Trophoblast cell (in vitro differentiated cells and primary cell): Measurements from ENCODE around the gene ZYG11A.
A peak's percentile ranks its signal among the peaks of the same experiment; 100 is the strongest.

Experiments
- DNase-seq, 2 donors: peaks; one replicate each; pipeline ENCODE4 v3.0.0-alpha.2; 2016
- H2AFZ ChIP-seq: 2 replicates; pipeline ENCODE4 v1.6.1; 2013; ENCODE audit warnings: low read length, moderate library complexity, mild to moderate bottlenecking; ENCODE audit not compliant: insufficient read depth, poor library complexity
- H2AK5ac ChIP-seq: 2 replicates; pipeline ENCODE4 v1.6.1; 2013; ENCODE audit warnings: mild to moderate bottlenecking, low read length
- H2BK120ac ChIP-seq: 2 replicates; pipeline ENCODE4 v1.6.1; 2013; ENCODE audit warnings: low read length, mild to moderate bottlenecking, moderate library complexity; ENCODE audit not compliant: insufficient read depth, poor library complexity
- H2BK12ac ChIP-seq: 2 replicates; pipeline ENCODE4 v1.6.1; 2013; ENCODE audit warnings: mild to moderate bottlenecking, low read length, moderate library complexity
- H2BK5ac ChIP-seq: 2 replicates; pipeline ENCODE4 v1.6.1; 2013; ENCODE audit warnings: low read length, low read depth, moderate library complexity, mild to moderate bottlenecking; ENCODE audit not compliant: poor library complexity
- H3K14ac ChIP-seq: 2 replicates; pipeline ENCODE4 v1.6.1; 2013; ENCODE audit warnings: mild to moderate bottlenecking, low read length
- H3K18ac ChIP-seq: 2 replicates; pipeline ENCODE4 v1.6.1; 2013; ENCODE audit warnings: mild to moderate bottlenecking, low read length
- H3K23ac ChIP-seq: 2 replicates; pipeline ENCODE4 v1.6.1; 2013; ENCODE audit warnings: low read length
- H3K27ac ChIP-seq: 2 replicates; pipeline ENCODE4 v1.5.1; 2013; ENCODE audit warnings: low read depth, mild to moderate bottlenecking, inconsistent platforms, low read length, moderate library complexity
- H3K27me3 ChIP-seq: 2 replicates; pipeline ENCODE4 v1.6.1; 2013; ENCODE audit warnings: inconsistent platforms, mild to moderate bottlenecking, low read length, moderate library complexity; ENCODE audit not compliant: insufficient read depth
- H3K36me3 ChIP-seq, 2 experiments: 1 replicate in 1 of 2; 2 replicates in 1 of 2; pipeline ENCODE4 v1.6.1; 2013; ENCODE audit warnings: low read length in 2 of 2, mild to moderate bottlenecking in 2 of 2, moderate library complexity in 1 of 2; ENCODE audit not compliant: insufficient read depth in 2 of 2, control insufficient read depth in 1 of 2
- H3K4ac ChIP-seq: 2 replicates; pipeline ENCODE4 v1.6.1; 2013; ENCODE audit warnings: low read depth, mild to moderate bottlenecking, low read length, moderate library complexity
- H3K4me1 ChIP-seq, 2 experiments: 1 replicate in 1 of 2; 2 replicates in 1 of 2; pipeline ENCODE4 v1.6.1; 2013; ENCODE audit warnings: low read length in 2 of 2, mild to moderate bottlenecking in 2 of 2, moderate library complexity in 1 of 2; ENCODE audit not compliant: insufficient read depth in 2 of 2, control insufficient read depth in 1 of 2
- H3K4me2 ChIP-seq: 2 replicates; pipeline ENCODE4 v1.6.1; 2013; ENCODE audit warnings: inconsistent platforms, mild to moderate bottlenecking, low read length, moderate library complexity
- H3K4me3 ChIP-seq: 2 replicates; pipeline ENCODE4 v1.5.1; 2013; ENCODE audit warnings: mild to moderate bottlenecking, low read depth, low read length, inconsistent platforms
- H3K79me1 ChIP-seq: one replicate; pipeline ENCODE4 v1.6.1; 2013; ENCODE audit warnings: low read length
- H3K79me2 ChIP-seq: 2 replicates; pipeline ENCODE4 v1.6.1; 2013; ENCODE audit warnings: low read length, mild to moderate bottlenecking; ENCODE audit not compliant: control insufficient read depth, insufficient read depth, poor library complexity
- H3K9ac ChIP-seq: 2 replicates; pipeline ENCODE4 v1.6.1; 2013; ENCODE audit warnings: mild to moderate bottlenecking, low read length
- H3K9me3 ChIP-seq: 2 replicates; pipeline ENCODE4 v1.6.1; 2013; ENCODE audit warnings: low read depth, mild to moderate bottlenecking, control low read depth, inconsistent platforms, low read length; ENCODE audit not compliant: insufficient read depth
- H4K12ac ChIP-seq: 2 replicates; pipeline ENCODE4 v1.6.1; 2013; ENCODE audit warnings: low read depth, mild to moderate bottlenecking, low read length, moderate library complexity
- H4K8ac ChIP-seq: 2 replicates; pipeline ENCODE4 v1.6.1; 2013; ENCODE audit warnings: low read depth, mild to moderate bottlenecking, low read length, moderate library complexity
- H4K91ac ChIP-seq: one replicate; pipeline ENCODE4 v1.6.1; 2013; ENCODE audit warnings: low read depth, mild to moderate bottlenecking, low read length, moderate library complexity
- WGBS: extraction: QIAGEN DNeasy Blood & Tissue Kit; methylation state at CpG from one replicate; pipeline ENCODE4 v1.1.7; 2013; ENCODE audit warnings: missing lambda C conversion rate; ENCODE audit not compliant: insufficient read length, insufficient coverage; ENCODE audit errors: extremely low coverage; 5-methylcytosine and 5-hydroxymethylcytosine counted together

The ZYG11A gene

DNA sequence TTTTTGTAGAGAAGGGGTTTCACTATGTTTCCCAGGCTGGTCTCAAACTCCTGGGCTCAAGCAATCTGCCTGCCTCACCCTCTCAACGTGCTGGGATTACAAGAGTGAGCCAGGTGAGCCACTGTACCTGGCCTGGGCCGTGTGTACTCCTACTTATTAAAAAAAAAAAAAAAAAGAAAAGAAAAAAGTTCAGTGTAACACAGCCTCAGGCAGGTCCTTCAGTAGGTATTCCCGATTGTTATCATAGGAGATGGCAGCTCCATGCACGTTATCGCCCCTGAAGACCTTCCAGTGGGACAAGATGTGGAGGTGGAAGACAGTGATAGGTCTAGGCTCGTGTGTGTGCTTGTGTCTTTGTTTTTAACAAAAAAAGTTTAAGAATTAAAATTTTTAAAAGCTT is 75.6 kb downstream of the ZYG11A start:
- no peak overlapping the region for H2BK120ac ChIP-seq
- H3K79me2 ChIP-seq: peaks cover 5% of the 10 kb centered on the region
- peaks cover 7% of the 10 kb centered on the region for H3K79me1 ChIP-seq
- H3K23ac ChIP-seq: no peak overlapping the region
- H3K4ac ChIP-seq: no peak overlapping the region
- H3K4me1 ChIP-seq: peaks cover 8 to 13% of the 10 kb centered on the region in 2 experiments
- no peak overlapping the region for H3K27ac ChIP-seq
- no peak overlapping the region for H4K91ac ChIP-seq
- H4K12ac ChIP-seq: no peak overlapping the region
- no peaks in the 10 kb centered on the region for H3K9me3 ChIP-seq
- no peaks in the 10 kb centered on the region for H3K27me3 ChIP-seq
- no CpG with 5 or more reads among the region's 6 CpGs for WGBS
- H3K36me3 ChIP-seq: no peaks in the 10 kb centered on the region
- H2AK5ac ChIP-seq: no peak overlapping the region
- no peak overlapping the region for H3K4me3 ChIP-seq
- H4K8ac ChIP-seq: no peak overlapping the region
- no peak overlapping the region for H3K9ac ChIP-seq
- DNase-seq: peak; percentile 71 to 79
- H3K4me2 ChIP-seq: no peak overlapping the region
- H3K14ac ChIP-seq: no peak overlapping the region
- no peak overlapping the region for H2BK5ac ChIP-seq
- no peak overlapping the region for H3K18ac ChIP-seq
- H2AFZ ChIP-seq: no peak overlapping the region
- no peak overlapping the region for H2BK12ac ChIP-seq

DNA sequence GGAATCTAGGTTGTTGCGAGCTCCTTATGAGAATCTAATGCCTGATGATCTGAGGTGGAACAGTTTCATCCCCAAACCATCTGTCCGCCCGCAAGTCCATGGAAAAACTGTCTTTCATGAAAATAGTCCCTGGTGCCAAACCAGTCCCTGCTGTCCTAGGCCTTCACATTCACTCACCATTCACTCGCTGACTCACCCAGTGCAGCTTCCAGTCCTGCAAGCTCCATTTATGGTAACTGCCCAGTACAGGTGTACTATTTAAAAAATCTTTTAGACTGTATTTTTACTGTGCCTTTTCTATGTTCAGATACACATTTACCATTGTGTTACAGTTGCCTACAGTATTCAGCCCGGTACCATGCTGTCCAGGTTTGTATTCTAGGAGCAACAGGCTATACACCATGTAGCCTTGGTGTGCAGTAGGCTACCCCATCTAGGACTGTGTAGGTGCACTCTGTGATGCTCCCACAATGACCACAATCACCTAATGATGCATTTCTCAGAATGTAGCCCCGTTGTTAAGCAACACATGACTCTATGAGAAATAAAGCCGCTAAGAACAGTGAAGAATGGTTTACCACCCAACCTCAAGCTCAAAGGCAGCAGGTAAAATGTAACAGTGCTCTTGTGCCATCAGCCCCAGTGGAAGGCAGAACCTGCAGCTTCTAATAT is 76.6 kb downstream of the ZYG11A start:
- H3K27ac ChIP-seq: no peak overlapping the region
- H2BK5ac ChIP-seq: no peak overlapping the region
- H4K91ac ChIP-seq: no peak overlapping the region
- H3K18ac ChIP-seq: no peak overlapping the region
- H3K9me3 ChIP-seq: no peaks in the 10 kb centered on the region
- peaks cover 8 to 13% of the 10 kb centered on the region in 2 experiments for H3K4me1 ChIP-seq
- peaks cover 5% of the 10 kb centered on the region for H3K79me2 ChIP-seq
- WGBS: no CpG with 5 or more reads among the region's 7 CpGs
- no peak overlapping the region for H3K4me3 ChIP-seq
- no peak overlapping the region for H2BK120ac ChIP-seq
- no peak overlapping the region for H3K9ac ChIP-seq
- H3K4ac ChIP-seq: no peak overlapping the region
- H2AFZ ChIP-seq: no peak overlapping the region
- peak; percentile 50 to 69 for DNase-seq
- H3K27me3 ChIP-seq: no peaks in the 10 kb centered on the region
- H3K14ac ChIP-seq: no peak overlapping the region
- no peak overlapping the region for H4K12ac ChIP-seq
- H2AK5ac ChIP-seq: no peak overlapping the region
- no peak overlapping the region for H4K8ac ChIP-seq
- no peaks in the 10 kb centered on the region for H3K36me3 ChIP-seq
- H2BK12ac ChIP-seq: no peak overlapping the region
- H3K23ac ChIP-seq: no peak overlapping the region
- peaks cover 7% of the 10 kb centered on the region for H3K79me1 ChIP-seq
- no peak overlapping the region for H3K4me2 ChIP-seq

DNA sequence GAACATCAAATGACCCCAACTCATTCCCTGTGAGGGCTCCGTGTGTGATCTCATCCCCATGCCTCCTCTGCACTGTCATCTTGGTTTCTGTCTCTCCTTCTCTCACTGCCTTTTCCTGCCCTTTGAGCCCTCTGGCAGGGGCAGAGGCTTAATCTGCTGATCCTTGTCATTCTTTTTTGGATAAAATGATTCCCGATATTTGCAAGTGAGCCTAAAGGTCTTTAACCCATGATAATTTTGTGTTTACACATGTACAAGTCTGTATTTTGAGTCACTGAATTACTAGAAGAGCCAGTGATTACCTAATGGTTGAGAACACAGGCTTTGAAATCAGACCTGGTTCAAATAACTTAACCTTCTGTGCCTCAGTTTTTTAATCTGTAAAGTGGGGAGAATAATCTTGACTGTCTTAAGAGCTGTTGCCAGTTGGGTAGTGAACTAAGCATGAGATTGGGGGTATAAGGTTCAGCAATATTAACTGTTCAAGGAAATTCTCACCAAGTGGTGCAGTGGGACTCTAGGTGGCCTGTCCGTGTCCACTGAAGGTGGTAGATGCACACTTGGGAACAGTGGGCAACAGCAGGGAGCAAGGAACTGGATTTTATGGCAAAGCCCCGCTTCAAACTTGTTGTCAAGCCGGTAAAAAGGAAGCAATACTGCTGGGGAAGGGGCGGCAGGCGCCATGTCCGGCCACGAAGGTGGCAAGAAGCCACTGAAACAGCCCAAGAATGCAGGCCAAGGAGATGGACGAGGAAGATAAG is 77.3 kb downstream of the ZYG11A start:
- Histone ChIP-seq H3K79me2 (peaks cover 5% of the 10 kb centered on the region), H4K12ac (no peak overlapping the region), H3K18ac (no peak overlapping the region), H2AFZ (no peak overlapping the region), H3K4me1 (peaks cover 8 to 13% of the 10 kb centered on the region in 2 experiments), H3K9ac (no peak overlapping the region), H4K8ac (no peak overlapping the region), H3K14ac (no peak overlapping the region), H3K4ac (no peak overlapping the region), H2AK5ac (no peak overlapping the region), H2BK5ac (no peak overlapping the region), H3K79me1 (peaks cover 7% of the 10 kb centered on the region), H3K23ac (no peak overlapping the region), H3K27ac (no peak overlapping the region), H3K4me2 (no peak overlapping the region), H2BK120ac (no peak overlapping the region), H3K36me3 (no peaks in the 10 kb centered on the region), H3K27me3 (no peaks in the 10 kb centered on the region), H3K4me3 (no peak overlapping the region), H2BK12ac (no peak overlapping the region), H4K91ac (no peak overlapping the region), H3K9me3 (no peaks in the 10 kb centered on the region)
- peak in 1 of 2 donors; percentile 28 for DNase-seq
- WGBS: no CpG with 5 or more reads among the region's 10 CpGs

DNA sequence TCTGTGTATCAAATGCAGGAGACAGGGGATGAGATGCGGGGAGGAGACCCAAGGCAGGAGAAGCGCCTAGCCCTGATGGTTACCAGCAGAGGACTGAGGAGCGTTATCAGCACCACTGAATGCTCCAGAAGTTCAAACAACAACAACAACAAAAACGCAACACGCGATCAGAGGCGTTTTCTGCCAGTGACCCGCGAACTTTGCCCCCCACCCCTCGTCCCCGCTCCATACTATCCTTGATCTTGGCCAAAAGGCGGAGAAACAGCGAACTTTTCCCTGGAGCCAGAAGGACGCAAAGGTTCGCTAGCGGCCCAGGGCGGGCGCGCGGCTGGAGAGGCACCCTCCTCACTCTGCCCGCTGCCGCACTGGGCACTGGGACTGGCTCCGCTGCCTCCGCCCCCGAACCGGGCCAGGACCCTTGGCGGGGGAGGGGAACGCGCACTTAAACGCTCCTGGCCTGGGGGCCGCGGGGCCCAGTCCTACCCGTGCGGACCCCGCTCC is 78.3 kb downstream of the ZYG11A start:
- Histone ChIP-seq H3K36me3 (no peaks in the 10 kb centered on the region), H3K4me2 (peak overlapping the region; percentile 98), H3K18ac (peak overlapping the region; percentile 91), H3K9me3 (no peaks in the 10 kb centered on the region), H3K4me1 (peaks cover 8 to 13% of the 10 kb centered on the region in 2 experiments), H4K12ac (peak overlapping the region; percentile 85), H3K14ac (peak overlapping the region; percentile 90), H4K8ac (peak overlapping the region; percentile 95), H3K9ac (peak overlapping the region; percentile 83), H2AK5ac (no peak overlapping the region), H2BK120ac (no peak overlapping the region), H3K79me2 (peaks cover 5% of the 10 kb centered on the region), H2BK12ac (no peak overlapping the region), H3K4me3 (peak overlapping the region; percentile 79), H3K23ac (no peak overlapping the region), H2BK5ac (no peak overlapping the region), H3K27ac (no peak overlapping the region), H3K27me3 (no peaks in the 10 kb centered on the region), H2AFZ (peak overlapping the region; percentile 93), H3K4ac (no peak overlapping the region), H4K91ac (peak overlapping the region; percentile 78), H3K79me1 (peaks cover 7% of the 10 kb centered on the region)
- no CpG with 5 or more reads among the region's 35 CpGs for WGBS
- peak in 1 of 2 donors; percentile 38 for DNase-seq
